ENCODE data around the gene ZC3H11A.

DNA sequence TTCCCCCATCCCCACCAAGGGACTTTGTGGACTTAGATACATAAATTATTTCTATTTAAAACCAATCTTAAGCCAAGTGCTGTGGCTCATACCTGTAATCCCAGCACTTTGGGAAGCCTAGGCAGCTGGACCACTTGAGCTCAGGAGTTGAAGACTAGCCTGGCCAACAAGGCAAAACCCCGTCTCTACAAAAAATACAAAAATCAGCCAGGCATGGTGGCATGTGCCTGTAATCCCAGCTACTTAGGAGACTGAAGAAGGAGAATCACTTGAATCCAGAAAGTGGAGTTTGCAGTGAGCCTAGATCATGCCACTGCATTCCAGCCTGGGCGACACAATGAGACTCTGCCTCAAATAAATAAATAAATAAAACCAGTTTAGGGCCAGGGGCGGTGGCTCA, 34.9 kb upstream of the ZC3H11A start:
- TF ChIP-seq, protein P1, sequence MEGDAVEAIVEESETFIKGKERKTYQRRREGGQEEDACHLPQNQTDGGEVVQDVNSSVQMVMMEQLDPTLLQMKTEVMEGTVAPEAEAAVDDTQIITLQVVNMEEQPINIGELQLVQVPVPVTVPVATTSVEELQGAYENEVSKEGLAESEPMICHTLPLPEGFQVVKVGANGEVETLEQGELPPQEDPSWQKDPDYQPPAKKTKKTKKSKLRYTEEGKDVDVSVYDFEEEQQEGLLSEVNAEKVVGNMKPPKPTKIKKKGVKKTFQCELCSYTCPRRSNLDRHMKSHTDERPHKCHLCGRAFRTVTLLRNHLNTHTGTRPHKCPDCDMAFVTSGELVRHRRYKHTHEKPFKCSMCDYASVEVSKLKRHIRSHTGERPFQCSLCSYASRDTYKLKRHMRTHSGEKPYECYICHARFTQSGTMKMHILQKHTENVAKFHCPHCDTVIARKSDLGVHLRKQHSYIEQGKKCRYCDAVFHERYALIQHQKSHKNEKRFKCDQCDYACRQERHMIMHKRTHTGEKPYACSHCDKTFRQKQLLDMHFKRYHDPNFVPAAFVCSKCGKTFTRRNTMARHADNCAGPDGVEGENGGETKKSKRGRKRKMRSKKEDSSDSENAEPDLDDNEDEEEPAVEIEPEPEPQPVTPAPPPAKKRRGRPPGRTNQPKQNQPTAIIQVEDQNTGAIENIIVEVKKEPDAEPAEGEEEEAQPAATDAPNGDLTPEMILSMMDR (IDR thresholded peaks at IDR 0.05): no peak
- no peak for TF ChIP-seq POLR2A (IDR thresholded peaks at IDR 0.05)
- TF ChIP-seq POLR2AphosphoS5 (IDR thresholded peaks at IDR 0.05): no peak

Data from transverse colon (tissue), 4 donors.